Thymus (tissue), 11 donors: ENCODE measurements around the gene SLC1A3. TPM values are rescaled to one million over a fixed set of nuclear protein-coding genes. Genes with fewer than 3 reads are reported as not detected.

Experiments used
- DNase-seq, 9 donors: peaks; one replicate each; pipeline ENCODE4 v3.0.0-alpha.2; 2013; ENCODE audit warnings: low spot score in 9 of 9, low read depth in 6 of 9, missing footprints in 1 of 9
- H3K27ac ChIP-seq, 2 donors: one replicate each; pipeline ENCODE4 v1.5.1; 2013; ENCODE audit warnings: control low read depth in 1 of 2, low read depth in 1 of 2, low read length in 1 of 2, mild to moderate bottlenecking in 1 of 2, moderate library complexity in 1 of 2
- H3K27me3 ChIP-seq, 2 donors: one replicate each; pipeline ENCODE4 v1.5.1; 2013; ENCODE audit warnings: low read length in 1 of 2; ENCODE audit not compliant: control insufficient read depth in 2 of 2, insufficient read depth in 1 of 2
- H3K36me3 ChIP-seq, 2 donors: one replicate each; pipeline ENCODE4 v1.5.1; 2013; ENCODE audit warnings: low read length in 1 of 2, mild to moderate bottlenecking in 1 of 2, moderate library complexity in 1 of 2; ENCODE audit not compliant: control insufficient read depth in 2 of 2, insufficient read depth in 2 of 2
- H3K4me1 ChIP-seq, 2 donors: one replicate each; pipeline ENCODE4 v1.5.1; 2013; ENCODE audit warnings: low read length in 2 of 2; ENCODE audit not compliant: control insufficient read depth in 2 of 2, insufficient read depth in 2 of 2
- H3K4me3 ChIP-seq, 2 donors: one replicate each; pipeline ENCODE4 v1.5.1; 2013; ENCODE audit warnings: low read length in 2 of 2, control low read depth in 1 of 2, mild to moderate bottlenecking in 1 of 2
- H3K9me3 ChIP-seq, 2 donors: one replicate each; pipeline ENCODE4 v1.5.1; 2013; ENCODE audit warnings: low read length in 1 of 2, mild to moderate bottlenecking in 1 of 2; ENCODE audit not compliant: control insufficient read depth in 2 of 2, insufficient read depth in 1 of 2
- WGBS: extraction: QIAGEN DNeasy Blood & Tissue Kit; methylation state at CpG from one replicate; pipeline ENCODE4 v1.1.7; 2013; 5-methylcytosine and 5-hydroxymethylcytosine counted together
- polyA plus RNA-seq: library from polyadenylated mRNA; stranded (reverse); fragments of 200-250 nt; gene quantifications from one replicate; pipeline ENCODE4 v1.2.3, GENCODE V29; 2013
- total RNA-seq: library from RNA; stranded (reverse); fragments of 120-200 nt; gene quantifications from one replicate; pipeline ENCODE4 v1.2.4, GENCODE V29; 2013
- donor health status: healthy.

Gene SLC1A3
- total and polyA plus RNA-seq, 2 donors, result 2.6 to 11.8 TPM

- no peaks in the 10 kb centered on the region for H3K36me3 ChIP-seq
- H3K27me3 ChIP-seq, result peaks cover 9 to 28% of the 10 kb centered on the region in 2 donors
- no peak overlapping the region for H3K27ac ChIP-seq
- no peak overlapping the region for H3K4me3 ChIP-seq
- no peaks in the 10 kb centered on the region for H3K9me3 ChIP-seq
- peaks cover 0 to 7% of the 10 kb centered on the region in 2 donors for H3K4me1 ChIP-seq
- 94% methylated on average over 10 of the region's 10 CpGs for WGBS
- DNase-seq, result no peak
Measured at GRCh38 chr5:36607838-36608783, 1.7 kb downstream of the SLC1A3 start.

- WGBS, result 92% methylated on average over 1 of the region's 1 CpG
- no peak for DNase-seq
- Histone ChIP-seq H3K27ac (no peak overlapping the region), H3K4me3 (no peak overlapping the region), H3K4me1 (peaks cover 0 to 7% of the 10 kb centered on the region in 2 donors), H3K9me3 (no peaks in the 10 kb centered on the region), H3K36me3 (no peaks in the 10 kb centered on the region), H3K27me3 (peaks cover 9 to 26% of the 10 kb centered on the region in 2 donors)
Measured at GRCh38 chr5:36610621-36611020, 4.2 kb downstream of the SLC1A3 start.

GRCh38 chr5:36611520-36612274 lies 5.3 kb downstream of the SLC1A3 start:
- 95% methylated on average over 9 of the region's 9 CpGs for WGBS
- Histone ChIP-seq H3K36me3 (no peaks in the 10 kb centered on the region), H3K9me3 (no peaks in the 10 kb centered on the region), H3K27ac (no peak overlapping the region), H3K4me1 (peaks cover 0 to 2% of the 10 kb centered on the region in 2 donors), H3K4me3 (no peak overlapping the region), H3K27me3 (peaks cover 4 to 15% of the 10 kb centered on the region in 2 donors)
- no peak for DNase-seq

GRCh38 chr5:36613241-36613640 lies 6.8 kb downstream of the SLC1A3 start:
- no peaks in the 10 kb centered on the region for H3K9me3 ChIP-seq
- H3K4me1 ChIP-seq, result no peaks in the 10 kb centered on the region
- H3K27me3 ChIP-seq, result peaks cover 2% of the 10 kb centered on the region in 2 donors
- H3K4me3 ChIP-seq, result no peak overlapping the region
- WGBS, result 96% methylated on average over 8 of the region's 8 CpGs
- H3K36me3 ChIP-seq, result no peaks in the 10 kb centered on the region
- H3K27ac ChIP-seq, result no peak overlapping the region
- DNase-seq, result no peak

GRCh38 chr5:36613771-36614656 lies 7.6 kb downstream of the SLC1A3 start:
- Histone ChIP-seq H3K9me3 (no peaks in the 10 kb centered on the region), H3K4me3 (no peak overlapping the region), H3K36me3 (no peaks in the 10 kb centered on the region), H3K4me1 (no peaks in the 10 kb centered on the region), H3K27ac (no peak overlapping the region), H3K27me3 (no peaks in the 10 kb centered on the region)
- DNase-seq, result no peak
- 92% methylated on average over 7 of the region's 7 CpGs for WGBS

GRCh38 chr5:36614657-36615308 lies 8.4 kb downstream of the SLC1A3 start:
- Histone ChIP-seq H3K4me3 (no peak overlapping the region), H3K27ac (no peak overlapping the region), H3K4me1 (no peaks in the 10 kb centered on the region), H3K27me3 (no peaks in the 10 kb centered on the region), H3K36me3 (no peaks in the 10 kb centered on the region), H3K9me3 (no peaks in the 10 kb centered on the region)
- WGBS, result 96% methylated on average over 4 of the region's 4 CpGs
- DNase-seq, result no peak

- Histone ChIP-seq H3K9me3 (no peaks in the 10 kb centered on the region), H3K4me1 (no peaks in the 10 kb centered on the region)
- 91% methylated on average over 8 of the region's 8 CpGs for WGBS
Measured at GRCh38 chr5:36619012-36619635, 12.7 kb downstream of the SLC1A3 start.

GRCh38 chr5:36621985-36622384 lies 15.6 kb downstream of the SLC1A3 start:
- DNase-seq, result no peak
- no peaks in the 10 kb centered on the region for H3K9me3 ChIP-seq
- H3K4me3 ChIP-seq, result no peak overlapping the region
- 88% methylated on average over 6 of the region's 6 CpGs for WGBS
- no peaks in the 10 kb centered on the region for H3K27me3 ChIP-seq
- no peak overlapping the region for H3K27ac ChIP-seq
- no peaks in the 10 kb centered on the region for H3K4me1 ChIP-seq
- H3K36me3 ChIP-seq, result no peaks in the 10 kb centered on the region

More at GRCh38 chr5:36619012-36619635, 12.7 kb downstream of the SLC1A3 start:
- no peak overlapping the region for H3K4me3 ChIP-seq
- no peak overlapping the region for H3K27ac ChIP-seq
- H3K27me3 ChIP-seq, result no peaks in the 10 kb centered on the region
- no peaks in the 10 kb centered on the region for H3K36me3 ChIP-seq
- DNase-seq, result no peak
